ENCODE measurements around the gene ILF2. TPM values are rescaled to one million over a fixed set of nuclear protein-coding genes. Genes with fewer than 3 reads are reported as not detected.
A peak's percentile ranks its signal among the peaks of the same experiment; 100 is the strongest.

The ILF2 gene
- polyA plus RNA-seq, 1 of the 3 experiments (the other 2 are of a cell fraction) = 189 TPM

GRCh38 chr1:153658400-153659174 is 12.2 kb downstream of the ILF2 start, which contains the start of gene SNAPIN (continued):
- TF ChIP-seq USF1 (IDR thresholded peaks at IDR 0.05; ENCODE audit: borderline replicate concordance, low read depth) (peak; percentile 46; the same call in 1 of the 2 replicates), RFX5 (IDR thresholded peaks at IDR 0.05; ENCODE audit: low read length) (no peak), REST (IDR thresholded peaks at IDR 0.05; ENCODE audit: low read depth, low read length) (0 out of 2 replicates have a peak, but pooled peaks have one; percentile 18), MAX (IDR thresholded peaks at IDR 0.05; ENCODE audit: low read depth) (no peak; the same call in 1 of the 2 replicates), USF2 (IDR thresholded peaks at IDR 0.05; ENCODE audit: borderline replicate concordance, low read depth, low read length) (no peak), CHD2 (IDR thresholded peaks at IDR 0.05; ENCODE audit: low read length, partially characterized antibody) (no peak)

GRCh38 chr1:153655333-153655732 is 15.5 kb downstream of the ILF2 start:
- Histone ChIP-seq H3K4me1 (ENCODE audit: control insufficient read depth in 1 of 2, insufficient read depth in 2 of 2, low read depth in 1 of 2, low read length in 1 of 2) (peaks cover 0 to 5% of the 10 kb centered on the region in 2 experiments; a peak in 1 of 4 replicates), H4K20me1 (ENCODE audit: insufficient read depth) (no peaks in the 10 kb centered on the region), H3K36me3 (replicated peaks in 1 of 2; ENCODE audit: control insufficient read depth in 1 of 2, insufficient read depth in 2 of 2, low read length in 1 of 2) (no peaks in the 10 kb centered on the region), H3K9me2 (no peaks in the 10 kb centered on the region), H3F3A (replicated peaks; ENCODE audit: insufficient read depth) (no peaks in the 10 kb centered on the region), H3K27me3 (ENCODE audit: insufficient read depth) (no peaks in the 10 kb centered on the region), H3K4me3 (ENCODE audit: low read depth in 2 of 2, low read length in 1 of 2) (no peak overlapping the region), H3K9me3 (no peaks in the 10 kb centered on the region), H3K9ac (no peak overlapping the region), H3K27ac (ENCODE audit: low read depth in 2 of 2, low read length in 1 of 2) (no peak overlapping the region), H2AFZ (ENCODE audit: low read depth) (no peak overlapping the region), H3K4me2 (no peak overlapping the region), H3K79me2 (ENCODE audit: insufficient read depth) (peaks cover 18% of the 10 kb centered on the region)
- DNase-seq = no peak
- CTCF ChIA-PET = interaction anchor here (1.0 kb wide), 1 partner anchor 15 kb away, joined by 4 read pairs; no protein-coding TSS in a partner anchor
- POLR2A ChIA-PET = interaction anchor here (1.6 kb wide), 1 partner anchor 8 kb away, joined by 5 read pairs; no protein-coding TSS in a partner anchor
- 93% methylated on average over 3 of the region's 3 CpGs for WGBS (ENCODE audit: low lambda C conversion rate)
- TF ChIP-seq TCF12 (IDR thresholded peaks at IDR 0.05) = no peak
- TF ChIP-seq YY1 (IDR thresholded peaks at IDR 0.05; ENCODE audit: low read depth) = no peak
- no peak for TF ChIP-seq REST (IDR thresholded peaks at IDR 0.05; ENCODE audit: low read depth, low read length)
- no peak for TF ChIP-seq SIN3A (IDR thresholded peaks at IDR 0.05; ENCODE audit: borderline replicate concordance, low read depth, low read length)

Measured in SK-N-SH (cell line).